ENCODE data around the gene GDF15. TPM values are rescaled to one million over a fixed set of nuclear protein-coding genes. Genes with fewer than 3 reads are reported as not detected.
"Not testable (repeated sequence)": the region's sequence is repeated elsewhere in the genome, so short reads cannot be mapped to it uniquely, and the experiment has no call there.

Gene GDF15
- polyA plus RNA-seq, 1 donor, result 0.30 TPM

DNA sequence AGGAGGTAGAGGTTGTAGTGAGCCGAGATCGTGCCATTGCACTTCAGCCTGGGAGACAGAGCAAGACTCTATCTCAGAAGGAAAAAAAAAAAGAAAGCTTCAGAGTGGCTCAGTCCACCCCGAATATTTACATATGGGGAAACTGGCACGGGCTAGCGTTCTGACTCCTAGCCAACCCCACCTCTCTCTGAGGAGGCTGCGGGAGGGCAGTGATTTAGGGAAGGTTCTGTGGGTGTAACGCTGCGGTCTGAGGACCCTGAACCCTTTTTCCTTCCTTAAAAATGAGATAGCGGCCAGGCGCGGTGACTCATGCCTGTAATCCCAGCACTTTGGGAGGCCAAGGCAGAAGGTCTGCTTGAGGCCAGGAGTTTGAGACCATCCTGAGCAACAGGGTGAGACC, 6.5 kb downstream of the GDF15 start:
- DNase-seq (ENCODE audit: low read depth), result no peak

DNA sequence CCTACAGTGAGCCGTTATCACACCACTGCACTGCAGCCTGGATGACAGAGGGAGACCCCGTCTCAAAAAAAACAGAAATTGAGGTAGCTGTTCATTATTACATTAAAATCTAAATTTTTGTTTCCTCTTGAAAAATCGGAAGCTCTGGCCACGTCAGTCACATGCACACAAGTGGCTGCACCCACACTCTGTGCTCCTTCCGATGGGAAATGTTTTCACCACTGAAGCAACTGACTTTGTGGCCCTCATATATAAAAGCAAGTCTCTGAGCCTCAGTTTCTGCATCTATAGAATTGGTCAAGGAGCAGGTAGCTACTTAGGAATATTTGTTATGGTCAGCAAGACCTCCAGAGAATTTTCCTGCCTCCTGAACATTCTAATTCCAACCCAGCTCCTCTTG, 7.0 kb downstream of the GDF15 start:
- DNase-seq (ENCODE audit: low read depth), result no peak

DNA sequence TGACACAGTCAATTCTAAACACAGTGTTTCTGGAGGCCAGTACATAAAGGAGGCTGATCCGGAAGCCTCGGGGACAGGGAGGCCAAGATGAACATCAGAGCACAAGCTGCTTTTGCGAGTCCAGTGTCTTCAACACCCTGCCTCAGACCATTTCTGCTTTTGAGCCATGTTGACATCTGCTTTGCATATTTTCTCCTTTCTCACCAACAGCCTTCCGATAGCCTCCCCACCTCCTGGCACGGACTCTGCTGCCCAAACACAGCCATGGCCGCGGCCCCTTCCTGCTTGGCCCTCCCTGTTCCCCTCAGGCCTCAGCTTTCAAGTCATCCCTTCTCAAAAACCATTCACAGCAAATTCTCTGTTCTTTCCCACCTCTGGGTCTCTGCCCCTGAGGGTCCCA, 7.9 kb downstream of the GDF15 start:
- DNase-seq (ENCODE audit: low read depth), result no peak

DNA sequence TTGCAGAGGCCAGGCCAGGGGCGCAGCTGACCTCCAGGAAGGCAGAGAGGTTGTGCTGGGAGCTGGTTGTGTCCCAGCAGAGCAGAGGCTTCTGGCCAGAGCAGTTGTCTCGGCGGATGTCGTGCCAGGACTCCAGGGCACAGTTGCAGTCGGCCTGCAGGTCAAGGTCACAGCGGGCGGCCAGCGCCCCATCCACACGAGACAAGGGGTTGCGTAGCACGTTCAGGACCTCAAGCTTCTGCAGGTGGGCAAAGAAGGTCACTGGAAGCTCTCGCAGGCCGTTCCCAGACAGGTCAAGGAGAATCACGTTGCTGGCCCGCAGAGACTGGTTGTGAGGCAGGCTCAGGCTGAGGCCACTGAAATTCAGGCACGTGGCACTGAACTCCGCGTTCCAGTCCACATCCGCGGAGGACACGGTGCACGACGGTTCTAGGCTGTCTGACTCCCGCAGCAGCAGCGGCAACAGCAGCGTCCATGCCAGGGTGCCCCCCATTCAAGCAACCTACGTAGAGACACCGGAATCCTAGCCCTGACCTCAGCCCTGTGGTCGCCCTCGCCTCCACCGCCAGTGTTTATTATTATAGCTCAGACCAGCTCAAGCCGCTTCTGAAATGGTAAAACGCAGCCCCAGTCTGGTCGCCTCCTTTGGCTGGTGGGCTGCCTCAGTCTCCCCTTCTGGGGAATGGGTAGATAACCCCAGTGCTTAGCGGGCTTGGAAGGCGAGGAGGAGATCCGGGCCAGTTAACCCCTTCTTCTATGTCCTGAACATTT, 10.7 kb downstream of the GDF15 start:
- DNase-seq (ENCODE audit: low read depth), result no peak

DNA sequence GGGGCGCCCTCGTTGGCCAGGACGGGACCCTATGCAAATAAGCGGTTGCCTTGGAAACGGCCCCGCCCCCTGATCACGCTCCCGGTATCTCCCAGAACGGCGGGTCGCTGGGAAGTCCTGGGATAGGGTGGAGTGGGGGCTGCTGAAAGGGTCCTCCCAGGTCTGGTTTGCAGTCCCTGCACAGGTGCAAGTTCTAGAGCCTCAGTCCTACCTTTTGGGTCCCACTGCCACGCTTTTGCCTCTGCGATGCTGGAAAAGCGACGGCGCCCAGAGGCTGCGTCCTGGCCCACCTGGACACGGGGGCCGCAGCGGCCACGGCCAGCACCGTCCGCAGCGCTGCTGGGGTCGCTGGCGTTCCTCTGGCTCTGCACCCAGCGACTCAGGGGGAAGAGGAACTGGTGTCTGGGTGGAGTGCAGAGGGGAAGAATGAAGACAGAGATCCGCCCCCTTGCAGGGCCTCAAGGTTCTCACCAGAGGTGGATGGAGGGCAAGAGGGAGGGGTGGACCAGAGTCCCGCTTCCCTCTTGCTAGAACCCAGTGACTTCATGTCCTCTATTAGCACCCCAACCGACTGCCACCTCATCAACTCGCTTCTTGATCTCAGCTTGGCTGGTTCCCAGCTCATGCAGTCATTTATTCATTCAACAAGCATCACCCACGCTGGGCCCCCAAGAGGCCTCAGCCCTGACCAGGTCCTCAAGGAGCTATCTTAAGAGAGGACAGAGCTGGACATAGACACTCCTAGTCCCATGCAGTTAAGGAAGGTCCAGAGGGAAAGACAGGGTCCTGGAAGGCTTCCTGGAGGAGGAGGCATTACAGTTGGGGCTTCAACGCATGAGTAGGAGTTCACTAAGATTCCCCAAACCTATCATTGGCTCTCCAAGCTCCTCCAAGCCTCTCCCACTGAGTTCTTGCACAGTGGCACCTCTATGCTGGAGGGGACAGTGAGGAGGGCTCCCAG, 11.6 kb downstream of the GDF15 start, which contains the start of gene LRRC25:
TSS of gene LRRC25 (minus strand) at position 381 of the 961 bp plus-strand sequence. CDS start 659 bp downstream, outside the sequence.
- DNase-seq (ENCODE audit: low read depth), result no peak

DNA sequence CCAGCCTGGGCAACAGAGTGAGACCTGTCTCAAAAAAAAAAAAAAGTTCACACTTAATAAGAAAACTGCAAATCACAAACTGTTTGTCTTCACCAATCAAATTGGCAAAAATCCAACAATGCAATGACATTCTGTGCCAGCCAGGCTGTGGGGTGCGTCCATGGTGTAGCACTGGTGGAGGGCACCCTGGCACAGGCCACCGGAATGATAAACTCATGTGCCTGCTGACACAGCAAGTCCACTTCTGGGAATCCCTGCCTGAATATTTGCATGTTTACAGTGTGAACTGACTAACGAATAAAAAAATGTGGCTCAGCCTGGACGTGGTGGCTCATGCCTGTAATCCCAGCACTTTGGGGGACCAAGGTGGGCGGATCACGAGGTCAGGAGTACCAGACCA, 13.1 kb downstream of the GDF15 start:
- DNase-seq (ENCODE audit: low read depth), result no peak

DNA sequence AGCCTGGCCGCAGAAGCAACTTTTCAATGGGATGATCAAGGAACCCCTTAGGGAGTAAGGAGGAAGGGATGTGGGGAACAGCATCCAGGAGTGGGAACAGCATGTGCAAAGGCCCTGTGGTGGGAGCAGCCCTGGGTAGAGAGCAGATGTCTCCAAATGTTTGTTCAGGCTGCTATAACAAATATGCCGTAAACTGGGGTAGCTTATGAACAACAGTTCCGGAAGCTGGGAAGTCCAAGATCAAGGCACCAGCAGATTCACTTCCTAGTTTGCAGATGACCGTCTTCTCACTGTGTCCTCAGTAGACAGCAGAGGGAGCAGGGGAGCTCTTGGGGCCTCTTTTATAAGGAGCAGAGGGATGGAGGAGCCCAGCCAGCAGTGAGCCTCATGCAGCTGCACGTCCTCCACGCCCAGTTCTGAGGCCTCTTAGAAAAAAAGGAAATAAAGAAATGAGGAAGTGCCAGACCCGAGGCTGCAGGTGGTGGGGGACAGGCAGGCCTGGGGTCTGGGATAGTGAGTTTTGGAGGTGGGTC, 15.7 kb downstream of the GDF15 start:
- DNase-seq (ENCODE audit: low read depth), result peak; percentile 76

DNA sequence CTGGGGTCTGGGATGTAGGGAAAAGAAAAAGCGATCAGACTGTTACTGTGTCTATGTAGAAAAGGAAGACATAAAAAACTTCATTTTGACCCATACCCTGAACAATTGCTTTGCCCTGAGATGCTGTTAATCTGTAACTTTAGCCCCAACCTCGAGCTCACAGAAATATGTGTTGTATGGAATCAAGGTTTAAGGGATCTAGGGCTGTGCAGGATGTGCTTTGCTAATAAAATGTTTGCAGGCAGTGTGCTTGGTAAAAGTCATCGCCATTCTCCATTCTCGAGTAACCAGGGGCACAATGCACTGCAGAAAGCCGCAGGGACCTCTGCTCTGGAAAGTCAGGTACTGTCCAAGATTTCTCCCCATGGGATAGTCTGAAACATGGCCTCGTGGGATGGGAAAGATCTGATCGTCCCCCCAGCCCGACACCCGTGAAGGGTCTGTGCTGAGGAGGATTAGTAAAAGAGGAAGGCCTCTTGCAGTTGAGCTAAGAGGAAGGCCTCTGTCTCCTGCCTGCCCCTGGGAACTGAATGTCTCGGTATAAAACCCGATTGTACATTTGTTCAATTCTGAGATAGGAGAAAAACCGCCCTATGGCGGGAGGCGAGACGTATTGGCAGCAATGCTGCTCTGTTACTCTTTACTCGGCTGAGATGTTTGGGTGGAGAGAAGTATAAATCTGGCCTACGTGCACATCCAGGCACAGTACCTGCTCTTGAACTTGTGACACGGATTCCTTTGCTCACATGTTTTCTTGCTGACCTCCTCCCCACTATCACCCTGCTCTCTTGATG, 16.7 kb downstream of the GDF15 start:
- not testable (repeated sequence) for DNase-seq (ENCODE audit: low read depth)

DNA sequence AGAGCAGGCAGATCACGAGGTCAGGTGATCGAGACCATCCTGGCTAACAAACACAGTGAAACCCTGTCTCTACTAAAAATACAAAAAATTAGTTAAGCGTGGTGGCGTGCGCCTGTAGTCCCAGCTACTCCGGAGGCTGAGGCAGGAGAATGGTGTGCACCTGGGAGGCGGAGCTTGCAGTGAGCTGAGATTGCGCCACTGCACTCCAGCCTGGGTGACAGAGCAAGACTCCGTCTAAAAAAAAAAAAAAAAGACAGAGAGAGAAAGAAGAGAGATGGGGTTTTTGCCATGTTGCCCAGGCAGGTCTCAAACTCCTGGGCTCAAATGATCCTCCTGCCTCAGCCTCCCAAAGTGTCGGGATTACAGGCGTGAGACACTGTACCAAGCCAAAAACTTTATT, 19.8 kb downstream of the GDF15 start:
- not testable (repeated sequence) for DNase-seq (ENCODE audit: low read depth)

DNA sequence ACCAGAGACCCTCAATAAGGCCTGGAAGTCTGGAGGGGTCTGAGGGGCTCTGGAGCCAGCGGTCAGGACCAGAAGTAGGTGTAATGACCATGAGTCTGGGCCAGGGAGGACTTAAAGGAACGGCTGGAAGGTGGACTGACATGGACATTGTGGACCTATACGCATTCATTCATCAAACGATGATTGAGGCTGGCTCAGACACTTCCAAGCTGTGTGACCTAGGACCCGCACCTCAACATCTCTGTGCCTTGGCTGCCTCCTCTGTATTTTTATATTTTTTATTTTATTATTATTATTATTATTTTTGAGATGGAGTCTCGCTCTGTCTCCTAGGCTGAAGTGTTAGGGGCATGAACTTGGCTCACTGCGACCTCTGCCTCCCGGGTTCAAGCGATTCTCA, 20.8 kb downstream of the GDF15 start:
- DNase-seq (ENCODE audit: low read depth), result no peak

DNA sequence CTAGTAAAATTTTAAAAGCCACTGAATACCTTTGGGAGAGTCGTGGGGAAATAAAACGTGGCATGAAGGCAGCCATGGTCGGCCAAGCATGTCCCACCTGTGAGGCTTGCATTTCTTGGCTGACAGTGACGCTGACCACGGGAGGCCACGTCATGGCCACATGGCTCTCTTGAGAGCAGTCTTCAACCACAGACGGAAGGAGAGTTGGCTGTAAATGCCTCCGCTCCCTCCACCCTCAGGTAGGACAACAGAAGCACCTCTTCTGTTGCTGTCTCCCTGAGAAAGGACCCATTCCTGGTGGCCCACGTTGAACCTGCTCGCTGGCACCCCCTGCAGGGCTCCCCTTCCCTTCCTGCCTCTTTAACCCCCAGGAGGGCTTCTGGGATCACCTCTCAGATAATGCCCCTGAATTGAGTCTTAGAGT, 22.1 kb downstream of the GDF15 start:
- no peak for DNase-seq (ENCODE audit: low read depth)

DNA sequence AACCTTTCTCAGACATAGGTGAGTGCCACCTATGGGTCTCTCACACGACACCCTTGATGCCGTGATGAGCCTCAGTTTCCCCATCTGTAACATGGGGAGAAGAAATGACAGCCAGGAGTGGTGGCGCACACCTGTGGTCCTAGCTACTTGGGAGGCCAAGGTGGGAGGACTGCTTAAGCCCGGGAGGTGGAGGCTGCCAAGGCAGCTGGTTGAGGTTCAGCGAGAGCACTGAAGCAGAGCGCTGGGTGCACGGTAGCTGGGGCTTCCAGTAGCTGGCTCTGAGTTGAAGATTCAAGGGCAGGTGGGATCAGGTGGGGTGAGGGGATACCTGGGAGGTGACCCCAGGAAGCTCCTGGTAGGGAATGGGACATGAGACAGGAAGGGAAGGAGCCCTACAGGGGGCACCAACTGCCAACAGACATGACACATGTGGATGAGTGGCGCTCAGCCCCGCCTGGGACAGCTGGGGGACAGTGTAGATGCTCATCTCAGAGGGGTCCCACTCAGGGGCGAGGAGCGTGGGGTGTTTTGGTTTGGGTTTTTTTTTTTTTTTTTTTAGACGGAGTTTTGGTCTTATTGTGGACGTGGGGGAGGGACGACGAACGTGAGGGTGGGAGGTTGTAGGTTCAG, 26.8 kb downstream of the GDF15 start:
- DNase-seq (ENCODE audit: low read depth), result no peak

DNA sequence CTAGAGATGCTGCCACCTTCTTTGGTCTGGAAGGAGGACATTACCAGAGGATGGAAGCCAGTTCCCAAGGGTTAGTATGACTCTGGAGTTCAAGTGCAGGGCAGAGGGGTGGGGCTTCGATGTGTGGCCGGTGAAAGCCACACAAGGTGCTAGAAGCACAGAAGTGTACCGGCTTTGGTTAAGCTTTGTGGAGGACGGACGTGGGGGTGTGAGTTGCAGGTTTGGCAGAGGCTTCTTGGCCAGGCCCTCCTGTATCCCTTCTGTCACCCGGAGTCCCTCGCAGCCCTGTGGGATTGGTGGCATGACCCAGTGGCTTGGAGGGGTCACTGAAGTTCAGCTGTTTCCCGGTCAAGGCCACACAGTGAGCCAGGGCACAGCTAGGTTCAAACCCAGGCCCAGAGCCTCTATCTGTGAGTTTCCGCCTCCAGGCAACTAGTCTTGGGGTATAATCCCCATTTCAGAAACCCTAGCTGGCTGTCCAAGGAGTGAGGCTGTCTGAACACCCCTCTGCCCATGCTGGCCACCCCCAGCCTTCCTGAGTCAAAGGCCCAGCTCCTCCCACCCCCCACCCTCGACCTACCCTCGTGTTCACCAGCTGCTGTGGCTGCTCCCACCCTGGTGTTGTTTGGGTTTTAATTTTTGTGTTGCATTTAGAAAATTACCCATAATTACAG, 28.7 kb downstream of the GDF15 start:
- DNase-seq (ENCODE audit: low read depth), result no peak

DNA sequence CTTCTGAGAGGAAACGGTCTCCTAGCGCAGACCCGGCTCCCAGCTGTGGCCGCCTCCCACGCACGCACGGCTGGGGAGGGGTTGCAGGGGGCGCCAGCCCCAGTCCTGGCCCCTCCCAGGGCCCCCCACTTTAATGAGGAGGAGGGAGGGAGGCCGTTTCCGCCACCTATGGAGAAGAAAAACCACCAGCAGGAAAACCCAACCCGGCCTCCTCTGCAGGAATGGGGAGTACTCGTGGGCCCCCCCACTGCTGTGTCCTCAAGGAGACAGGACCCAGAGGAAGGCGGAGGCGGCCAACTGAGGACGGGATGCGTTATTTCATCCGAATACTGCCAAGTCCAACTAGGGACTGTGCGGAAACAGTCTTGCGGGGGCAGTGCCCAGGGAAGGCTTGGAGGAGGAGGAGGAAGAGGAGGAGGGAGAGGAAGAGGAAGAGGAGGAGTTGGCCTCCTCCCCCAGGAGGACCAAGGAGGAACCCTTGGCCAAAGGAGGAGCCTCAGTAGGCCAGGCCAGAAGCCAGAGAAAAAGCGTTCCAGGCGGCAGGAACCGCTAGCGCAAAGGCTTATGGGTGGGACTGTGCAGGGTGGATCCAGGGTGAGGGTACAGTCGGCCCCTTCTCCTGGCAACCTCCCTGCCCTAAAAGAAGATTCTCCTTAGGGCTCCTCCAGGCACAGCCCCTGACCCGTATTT, 29.4 kb downstream of the GDF15 start:
- no peak for DNase-seq (ENCODE audit: low read depth)

DNA sequence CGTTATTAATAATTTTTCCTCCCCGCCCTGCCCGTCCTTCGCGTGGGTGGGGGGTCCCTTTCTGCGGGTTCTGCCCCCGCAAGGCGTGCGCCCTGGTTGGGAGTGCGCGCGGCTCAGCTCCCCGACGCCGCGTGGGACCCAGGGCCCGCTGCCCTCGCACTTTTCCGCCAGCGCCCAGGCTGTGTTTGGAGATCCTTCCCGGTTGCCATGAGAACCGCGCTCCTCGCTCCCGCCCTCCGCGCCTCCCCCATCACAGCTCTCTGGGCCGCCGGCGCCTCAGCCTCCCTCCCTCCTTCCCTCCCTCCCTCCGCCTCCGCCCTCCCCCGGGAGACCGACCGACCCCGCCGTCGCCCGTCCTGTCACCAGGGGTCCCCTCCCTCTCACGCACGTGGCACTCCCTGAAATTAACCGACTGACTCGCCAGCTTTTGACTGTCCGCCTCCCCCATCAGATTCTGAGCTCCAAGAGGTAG, 30.9 kb downstream of the GDF15 start:
- peak; percentile 80 for DNase-seq (ENCODE audit: low read depth)

DNA sequence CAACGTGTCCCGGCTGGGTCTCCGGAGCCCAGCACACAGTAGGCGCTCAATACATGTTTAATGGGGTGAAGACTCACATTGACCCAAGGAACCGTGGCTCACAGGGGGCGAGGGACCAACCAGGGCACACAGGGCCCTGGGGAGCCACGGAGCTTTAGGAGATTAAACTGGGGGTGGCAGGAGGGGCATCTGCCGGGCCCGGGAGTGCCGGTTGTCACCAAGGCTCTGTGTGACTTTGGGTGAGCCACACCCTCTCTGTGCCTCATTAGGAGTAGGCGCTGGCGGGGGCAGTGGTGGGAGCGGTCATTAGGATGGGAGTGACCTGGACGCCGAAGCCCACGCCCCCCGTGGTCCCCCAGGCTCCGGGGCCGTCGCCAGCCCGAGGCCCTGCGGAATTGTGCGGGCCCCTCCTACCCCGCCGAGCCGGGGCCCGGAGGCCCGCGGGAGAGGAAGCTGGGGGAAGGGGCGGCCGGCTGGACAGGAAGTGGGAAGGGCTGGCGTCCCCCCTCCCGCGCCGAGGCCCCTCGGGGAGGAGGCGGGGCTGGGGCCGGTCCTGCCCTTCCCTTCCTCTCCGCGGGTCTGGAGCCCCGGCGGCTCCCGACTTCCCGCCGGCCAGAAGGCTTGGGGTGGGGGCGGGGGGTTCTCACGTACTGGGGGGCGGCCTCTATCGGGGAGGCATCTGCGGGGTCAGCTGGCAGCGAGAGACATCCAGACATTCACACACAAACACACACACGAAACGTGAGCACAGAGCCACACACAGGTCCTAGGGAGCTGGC, 31.5 kb downstream of the GDF15 start:
- no peak for DNase-seq (ENCODE audit: low read depth)

DNA sequence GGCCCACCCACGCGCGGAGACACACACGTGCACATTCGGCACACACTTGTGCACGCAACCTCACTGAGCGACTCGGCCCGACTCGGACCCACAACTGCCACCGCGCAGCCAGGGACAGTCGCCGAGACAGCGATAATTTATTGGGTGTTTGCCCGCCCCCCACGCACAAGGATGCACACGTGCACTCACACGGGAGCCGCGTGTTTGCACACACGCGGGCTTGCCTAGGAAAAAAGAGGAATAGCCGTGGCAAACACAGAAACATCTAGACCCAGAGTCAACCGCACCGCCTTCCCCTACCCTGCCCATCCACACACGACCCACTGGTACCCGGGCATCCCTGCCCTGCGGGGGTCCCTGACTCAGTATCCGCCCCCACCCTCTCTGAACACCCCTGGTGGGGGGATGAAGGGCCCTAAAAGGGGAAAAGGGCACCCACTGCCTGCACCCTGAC, 32.1 kb downstream of the GDF15 start:
- no peak for DNase-seq (ENCODE audit: low read depth)

DNA sequence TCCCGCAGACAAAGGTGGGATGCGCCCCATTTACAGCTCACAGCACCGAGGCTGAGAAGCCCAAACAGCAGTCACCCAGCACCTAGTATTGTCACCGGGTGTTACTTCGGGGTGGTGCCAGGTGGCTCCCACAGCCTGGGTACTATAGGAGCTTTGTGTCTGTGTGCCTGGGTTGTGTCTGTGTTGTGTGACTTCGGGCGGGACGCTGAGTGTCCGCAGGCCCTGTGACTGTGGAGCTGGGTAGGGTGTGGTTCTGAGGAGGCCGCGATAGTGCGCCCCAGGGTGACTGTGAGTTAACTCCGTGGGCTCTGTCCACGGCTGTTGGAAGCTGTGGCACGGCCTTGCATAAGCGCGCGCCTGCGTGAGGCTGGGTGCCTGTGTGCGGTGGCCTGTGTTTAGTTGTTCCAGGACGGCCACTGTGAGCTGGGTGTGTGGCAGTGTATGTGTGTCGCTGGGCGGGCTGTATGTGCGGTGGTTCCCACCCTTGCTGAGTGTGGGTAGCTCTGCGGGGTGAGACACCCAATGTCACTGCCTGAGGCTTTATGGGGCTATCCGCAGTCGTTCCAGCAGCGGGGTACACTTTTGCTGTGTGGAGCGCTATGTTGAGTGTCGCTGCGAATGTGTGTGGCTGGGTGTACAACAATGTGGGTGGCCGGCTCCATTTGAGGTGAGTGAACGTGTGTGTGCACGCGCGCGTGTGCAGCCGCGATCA, 32.7 kb downstream of the GDF15 start:
- no peak for DNase-seq (ENCODE audit: low read depth)
